K562 (cell line): ENCODE data around the gene DHRS12. TPM values are rescaled to one million over a fixed set of nuclear protein-coding genes. Genes with fewer than 3 reads are reported as not detected.

Experiments
- ATAC-seq: fragments of 200-7000 bp; cut with Tn5 transposase; 3 replicates; pipeline ENCODE4 v1.9.1; 2020; ENCODE audit warnings: moderate library complexity
- BruUV-seq: library from RNA; stranded (reverse); fragments of 400-500 nt; replicated peaks from 2 replicates; lab custom pipeline; 2021; lab: Mats Ljungman, UMichigan
- CTCF ChIA-PET: fragments of 300-600 bp; formaldehyde crosslinking; extraction: SDS; loops from one replicate; lab custom pipeline; 2021; ENCODE audit warnings: low intra/inter-chr PET ratio; lab: Yijun Ruan, JAX
- POLR2A ChIA-PET: fragments of 300-600, 350-650 bp; sonication (Branson Sonifier 250); formaldehyde crosslinking; extraction: SDS; loops from one replicate; lab custom pipeline; 2021; ENCODE audit warnings: antibody characterized with exemption, inconsistent platforms; lab: Yijun Ruan, JAX
- DNase-seq, 4 experiments: peaks; one replicate each; pipeline versions ENCODE4 v3.0.0 to v3.0.0-alpha.2; 2011 to 2018; ENCODE audit warnings: low spot score in 3 of 4, mixed read lengths in 3 of 4; ENCODE audit errors: extremely low read depth in 1 of 4
- FAIRE-seq: peaks from 2 replicates; lab custom pipeline; 2011; peaks lifted over from hg19 to GRCh38; lab: Jason Lieb, UNC
- H2AFZ ChIP-seq: 2 replicates; pipeline ENCODE4 v1.6.0; 2011; ENCODE audit warnings: low read depth, low read length, control low read depth, inconsistent platforms
- H3K27ac ChIP-seq: fragments of 200-600 bp; 3 replicates; pipeline ENCODE4 v1.8.0; 2011; ENCODE audit warnings: low read depth, mild to moderate bottlenecking, control low read depth, inconsistent platforms, low read length, moderate library complexity, mixed read lengths; ENCODE audit errors: extremely low read depth
- H3K27me3 ChIP-seq, 2 experiments: fragments of 300-600 bp in 1 of 2; 2 replicates in 1 of 2; 3 replicates in 1 of 2; pipeline versions ENCODE4 v1.6.0 to v1.8.0; 2011; ENCODE audit warnings: inconsistent platforms in 2 of 2, low read length in 2 of 2, mild to moderate bottlenecking in 1 of 2, mixed read lengths in 1 of 2, moderate library complexity in 1 of 2; ENCODE audit not compliant: control insufficient read depth in 2 of 2, insufficient read depth in 2 of 2
- H3K36me3 ChIP-seq: fragments of 300-600 bp; 3 replicates; pipeline ENCODE4 v1.8.0; 2011; ENCODE audit warnings: mild to moderate bottlenecking, low read length, inconsistent platforms; ENCODE audit not compliant: control insufficient read depth, insufficient read depth
- H3K4me1 ChIP-seq, 2 experiments: fragments of 200-600 bp in 1 of 2; replicated peaks in 1 of 2; 2 replicates in 1 of 2; 3 replicates in 1 of 2; pipeline versions ENCODE4 v1.5.1 to v1.8.0; 2011; ENCODE audit warnings: inconsistent platforms in 2 of 2, low read length in 2 of 2, mild to moderate bottlenecking in 1 of 2, mixed read lengths in 1 of 2, moderate library complexity in 1 of 2; ENCODE audit not compliant: control insufficient read depth in 2 of 2, insufficient read depth in 2 of 2
- H3K4me2 ChIP-seq: 2 replicates; pipeline ENCODE4 v1.6.1; 2011; ENCODE audit warnings: low read length, control low read depth, inconsistent platforms, mixed read lengths; ENCODE audit not compliant: insufficient read depth
- H3K4me3 ChIP-seq: fragments of 200-600 bp; sonication (generic), shearing (Covaris generic); 2 replicates; pipeline ENCODE4 v1.5.1; 2016; ENCODE audit warnings: control low read depth, inconsistent platforms
- H3K79me2 ChIP-seq: fragments of 200-600 bp; 3 replicates; pipeline ENCODE4 v1.8.0; 2011; ENCODE audit warnings: low read length, inconsistent platforms; ENCODE audit not compliant: control insufficient read depth, insufficient read depth
- H3K9ac ChIP-seq, 2 experiments: 2 replicates each; pipeline versions ENCODE4 v1.6.0 to v1.6.1; 2011; ENCODE audit warnings: low read depth in 2 of 2, low read length in 2 of 2, control low read depth in 1 of 2, inconsistent platforms in 1 of 2, mild to moderate bottlenecking in 1 of 2, mixed read lengths in 1 of 2; ENCODE audit not compliant: insufficient read depth in 1 of 2
- H3K9me1 ChIP-seq: one replicate; pipeline ENCODE4 v1.6.0; 2011; ENCODE audit warnings: inconsistent platforms, mild to moderate bottlenecking, low read length, moderate library complexity; ENCODE audit not compliant: control insufficient read depth, insufficient read depth
- H3K9me3 ChIP-seq: replicated peaks from 2 replicates; pipeline ENCODE4 v1.5.1; 2011; ENCODE audit warnings: low read depth, low read length, inconsistent platforms; ENCODE audit not compliant: control insufficient read depth, insufficient read depth
- H4K20me1 ChIP-seq: replicated peaks from 2 replicates; pipeline ENCODE4 v1.6.1; 2011; ENCODE audit warnings: low read length, inconsistent platforms, mixed read lengths; ENCODE audit not compliant: control insufficient read depth, insufficient read depth
- CTCFL ChIP-seq: IDR thresholded peaks from 2 replicates; pipeline ENCODE4 v1.6.1; 2011; ENCODE audit warnings: borderline replicate concordance, low read depth, mild to moderate bottlenecking, moderate library complexity, low read length; ENCODE audit not compliant: insufficient read depth, poor library complexity, severe bottlenecking
- DDX20 ChIP-seq: fragments of 450-650 bp; IDR thresholded peaks from 2 replicates; pipeline ENCODE4 v1.6.1; 2016; ENCODE audit warnings: missing genetic modification characterization, low read depth, mild to moderate bottlenecking, missing compliant biosample characterization, moderate library complexity
- FOXP4 ChIP-seq: sonication (generic); formaldehyde crosslinking; IDR thresholded peaks from 2 replicates; pipeline ENCODE4 v1.8.0; 2022; ENCODE audit warnings: mild to moderate bottlenecking, missing genetic modification reagents, borderline replicate concordance
- ID3 ChIP-seq, 2 experiments: fragments of 250-450 bp in 1 of 2; fragments of 450-650 bp in 1 of 2; sonication (Bioruptor Pico) in 1 of 2; IDR thresholded peaks; 2 replicates each; pipeline versions ENCODE4 v1.6.1 to v1.8.0; 2016 to 2021; ENCODE audit warnings: mild to moderate bottlenecking in 2 of 2, moderate library complexity in 2 of 2, missing compliant biosample characterization in 1 of 2, missing genetic modification characterization in 1 of 2
- NFYB ChIP-seq: IDR thresholded peaks from 2 replicates; pipeline ENCODE4 v1.6.1; 2011; ENCODE audit warnings: mild to moderate bottlenecking, moderate library complexity; ENCODE audit not compliant: insufficient read length; ENCODE audit errors: extremely low read depth
- ZNF12 ChIP-seq: sonication (generic); formaldehyde crosslinking; IDR thresholded peaks from 2 replicates; pipeline ENCODE4 v1.4.0; 2020; ENCODE audit warnings: mild to moderate bottlenecking, missing genetic modification reagents
- WGBS: fragments of 100-300 bp; shearing (Covaris generic); methylation state at CpG from one replicate; pipeline ENCODE4 v1.1.6; 2016; ENCODE audit warnings: low coverage, mixed read lengths; ENCODE audit not compliant: insufficient coverage; ENCODE audit errors: missing lambda C conversion rate; 5-methylcytosine and 5-hydroxymethylcytosine counted together
- in situ Hi-C: fragments of 300-500 bp; cut with MboI; formaldehyde crosslinking; loops from 4 replicates; pipeline ENCODE4 v1.15.0; 2018; ENCODE audit warnings: inconsistent platforms, mixed read lengths
- intact Hi-C: fragments of 100-400 bp; cut with micrococcal nuclease; formaldehyde crosslinking; loops from 2 replicates; pipeline ENCODE4 v1.14.2; 2022
- polyA plus RNA-seq, 8 experiments: library from polyadenylated mRNA; depleted of rRNA in 4 of 8; stranded (reverse) in 5 of 8; unstranded in 3 of 8; fragments of >200 nt; fragmentation: Nextera tagmentation in 2 of 8; fragmentation: Illumina TruSeq in 1 of 8; extraction: Ambion mirVana in 2 of 8; extraction: Trizol in 1 of 8; gene quantifications; 2 replicates each; pipeline versions ENCODE4 v1.2.1 to v1.2.3, GENCODE V29; 2011 to 2014; ENCODE audit warnings: inconsistent platforms in 1 of 8, missing spikeins in 1 of 8
- total RNA-seq, 7 experiments: library from RNA; depleted of rRNA in 6 of 7; stranded (reverse); fragments of >200 nt in 6 of 7; fragmentation: Illumina TruSeq in 2 of 7; extraction: Trizol in 2 of 7; gene quantifications; 2 replicates each; pipeline versions ENCODE4 v1.2.1 to v1.2.3, GENCODE V29; 2011 to 2021; ENCODE audit warnings: low replicate concordance in 1 of 7

Gene DHRS12
- total and polyA plus RNA-seq, 9 of the 15 experiments (the other 6 are each of a cell fraction or from before 2014, with no cell fraction given), result 0.62 to 2.7 (median 0.98) TPM

- TF ChIP-seq CTCFL (no peak), FOXP4 (CRISPR knock-in tag) (no peak), ZNF12 (CRISPR knock-in tag) (no peak), NFYB (no peak)
Measured at GRCh38 chr13:51821606-51822005, 17.6 kb upstream of the DHRS12 start (continued).

- in situ Hi-C loops, result loop anchor here (10.0 kb wide), 1 partner anchor 305 kb away; the partner anchor contains the start of gene NEK5
- WGBS, result 3% methylated on average over 4 of the region's 4 CpGs
- no peaks in the 10 kb centered on the region for H3K9me3 ChIP-seq
- DNase-seq (no peak), FAIRE-seq (no peak), ATAC-seq (no peak)
- no peak overlapping the region for H3K27ac ChIP-seq
- intact Hi-C loops, result no loop called here
- no peak overlapping the region for H3K4me3 ChIP-seq
- POLR2A ChIA-PET, result no interaction called here
- H3K9me1 ChIP-seq, result no peaks in the 10 kb centered on the region
- no peak overlapping the region for H3K9ac ChIP-seq
- H3K36me3 ChIP-seq, result no peaks in the 10 kb centered on the region
- no peak overlapping the region for H3K4me2 ChIP-seq
- no peaks in the 10 kb centered on the region; the same call in 1 of the 2 replicates for H4K20me1 ChIP-seq
- TF ChIP-seq DDX20 (no peak), ID3 (CRISPR knock-in tag; IDR thresholded peaks at IDR 0.05) (no peak), ID3 (tag; IDR thresholded peaks at IDR 0.05) (no peak), ZNF12 (CRISPR knock-in tag) (no peak)
- BruUV-seq, result no TSS peak
- no peak overlapping the region for H2AFZ ChIP-seq
- peaks cover 3 to 40% of the 10 kb centered on the region in 2 experiments; a peak in 4 of 5 replicates for H3K27me3 ChIP-seq
- CTCF ChIA-PET, result no interaction called here
- peaks cover 3 to 6% of the 10 kb centered on the region in 2 experiments; a peak in 3 of 5 replicates for H3K4me1 ChIP-seq
- H3K79me2 ChIP-seq, result no peaks in the 10 kb centered on the region
Measured at GRCh38 chr13:51820016-51820597, 16.1 kb upstream of the DHRS12 start.
